Measurements from ENCODE around the gene NNT. TPM values are rescaled to one million over a fixed set of nuclear protein-coding genes. Genes with fewer than 3 reads are reported as not detected.

The NNT gene
- total RNA-seq, 1 experiment from 2014 or later, result 112 TPM

DNA sequence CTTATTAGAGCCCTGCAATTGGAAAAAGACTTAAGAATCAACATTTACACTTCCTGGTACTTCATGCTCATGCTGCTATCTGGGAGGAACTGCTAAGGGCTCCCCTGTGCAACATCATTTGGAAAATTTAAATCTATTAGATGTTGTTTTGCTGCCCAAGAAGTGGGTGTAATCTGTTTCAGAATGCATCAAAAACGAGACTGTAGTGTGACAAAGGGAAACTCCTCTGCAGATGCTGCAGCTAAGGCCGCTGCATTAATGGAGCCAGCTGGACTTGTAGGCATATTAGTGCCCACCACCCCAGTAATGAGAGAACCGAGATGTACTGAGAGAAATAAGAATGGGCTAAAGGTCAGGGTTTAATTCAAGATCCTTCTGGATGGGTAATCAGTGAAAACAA, 35.0 kb upstream of the NNT start:
- Histone ChIP-seq H3K27me3 (ENCODE audit: insufficient read depth, low read depth) (no peaks in the 10 kb centered on the region), H3K36me3 (ENCODE audit: low read depth) (no peaks in the 10 kb centered on the region), H4K20me1 (ENCODE audit: insufficient read depth) (no peaks in the 10 kb centered on the region), H3K4me1 (replicated peaks; ENCODE audit: insufficient read depth) (no peaks in the 10 kb centered on the region), H3K79me2 (ENCODE audit: low read depth) (no peaks in the 10 kb centered on the region), H3K27ac (no peak overlapping the region), H3K4me2 (no peak overlapping the region), H3K4me3 (no peak overlapping the region), H3K9me3 (ENCODE audit: insufficient read depth, low read depth) (no peaks in the 10 kb centered on the region), H2AFZ (no peak overlapping the region), H3K9me2 (ENCODE audit: insufficient read depth) (peaks cover 4% of the 10 kb centered on the region; the same call in 1 of the 2 replicates), H3F3A (ENCODE audit: insufficient read depth, low read depth) (no peaks in the 10 kb centered on the region)
- CTCF ChIA-PET, result no interaction called here
- intact Hi-C loops (cut with micrococcal nuclease; ENCODE audit: unreplicated experiment), result no loop called here
- BruUV-seq (replicated peaks), result no TSS peak
- POLR2A ChIA-PET (ENCODE audit: unreplicated experiment), result no interaction called here
- TF ChIP-seq EZH2 (IDR thresholded peaks at IDR 0.05; ENCODE audit: low read depth), result no peak
- no peak for TF ChIP-seq CTCF (conservative IDR thresholded peaks at IDR 0.05)
- no peak for DNase-seq

GRCh38 chr5:43569236-43569746, 33.7 kb upstream of the NNT start:
- no peak overlapping the region for H2AFZ ChIP-seq
- CTCF ChIA-PET, result no interaction called here
- no peak overlapping the region for H3K27ac ChIP-seq
- DNase-seq, result no peak
- no peaks in the 10 kb centered on the region for H3F3A ChIP-seq (ENCODE audit: insufficient read depth, low read depth)
- H3K36me3 ChIP-seq (ENCODE audit: low read depth), result no peaks in the 10 kb centered on the region
- POLR2A ChIA-PET (ENCODE audit: unreplicated experiment), result no interaction called here
- intact Hi-C loops (cut with micrococcal nuclease; ENCODE audit: unreplicated experiment), result no loop called here
- no peaks in the 10 kb centered on the region for H3K79me2 ChIP-seq (ENCODE audit: low read depth)
- TF ChIP-seq EZH2 (IDR thresholded peaks at IDR 0.05; ENCODE audit: low read depth) (no peak), CTCF (conservative IDR thresholded peaks at IDR 0.05) (no peak)
- H3K4me3 ChIP-seq, result no peak overlapping the region
- no TSS peak for BruUV-seq (replicated peaks)
- no peaks in the 10 kb centered on the region for H4K20me1 ChIP-seq (ENCODE audit: insufficient read depth)
- no peak overlapping the region for H3K4me2 ChIP-seq
- peaks cover 4% of the 10 kb centered on the region; the same call in 1 of the 2 replicates for H3K9me2 ChIP-seq (ENCODE audit: insufficient read depth)
- H3K27me3 ChIP-seq (ENCODE audit: insufficient read depth, low read depth), result no peaks in the 10 kb centered on the region
- H3K4me1 ChIP-seq (replicated peaks; ENCODE audit: insufficient read depth), result no peaks in the 10 kb centered on the region
- H3K9me3 ChIP-seq (ENCODE audit: insufficient read depth, low read depth), result no peaks in the 10 kb centered on the region

GRCh38 chr5:43570450-43571158, 32.4 kb upstream of the NNT start:
- TF ChIP-seq EZH2 (IDR thresholded peaks at IDR 0.05; ENCODE audit: low read depth) (no peak), CTCF (conservative IDR thresholded peaks at IDR 0.05) (no peak)
- no peaks in the 10 kb centered on the region for H3K79me2 ChIP-seq (ENCODE audit: low read depth)
- no peak overlapping the region for H3K4me3 ChIP-seq
- no peaks in the 10 kb centered on the region for H3K36me3 ChIP-seq (ENCODE audit: low read depth)
- H4K20me1 ChIP-seq (ENCODE audit: insufficient read depth), result no peaks in the 10 kb centered on the region
- H3K27ac ChIP-seq, result no peak overlapping the region
- no peaks in the 10 kb centered on the region for H3K9me3 ChIP-seq (ENCODE audit: insufficient read depth, low read depth)
- peaks cover 4% of the 10 kb centered on the region; the same call in 1 of the 2 replicates for H3K9me2 ChIP-seq (ENCODE audit: insufficient read depth)
- H3K27me3 ChIP-seq (ENCODE audit: insufficient read depth, low read depth), result no peaks in the 10 kb centered on the region
- CTCF ChIA-PET, result no interaction called here
- no TSS peak for BruUV-seq (replicated peaks)
- H3K4me1 ChIP-seq (replicated peaks; ENCODE audit: insufficient read depth), result no peaks in the 10 kb centered on the region
- no peaks in the 10 kb centered on the region for H3F3A ChIP-seq (ENCODE audit: insufficient read depth, low read depth)
- POLR2A ChIA-PET (ENCODE audit: unreplicated experiment), result no interaction called here
- no peak overlapping the region for H3K4me2 ChIP-seq
- no peak for DNase-seq
- H2AFZ ChIP-seq, result no peak overlapping the region
- intact Hi-C loops (cut with micrococcal nuclease; ENCODE audit: unreplicated experiment), result no loop called here

Measured in PC-9 (cell line).